Inferior parietal cortex (tissue), 1 donor: ENCODE results near the gene CLSTN2.

Source experiments
- DNase-seq: peaks from one replicate; pipeline ENCODE4 v3.0.0-alpha.2; 2016; ENCODE audit errors: extremely low spot score

Gene CLSTN2

GRCh38 chr3:140341817-140342403 is 406.9 kb downstream of the CLSTN2 start:
- no peak for DNase-seq

DNA sequence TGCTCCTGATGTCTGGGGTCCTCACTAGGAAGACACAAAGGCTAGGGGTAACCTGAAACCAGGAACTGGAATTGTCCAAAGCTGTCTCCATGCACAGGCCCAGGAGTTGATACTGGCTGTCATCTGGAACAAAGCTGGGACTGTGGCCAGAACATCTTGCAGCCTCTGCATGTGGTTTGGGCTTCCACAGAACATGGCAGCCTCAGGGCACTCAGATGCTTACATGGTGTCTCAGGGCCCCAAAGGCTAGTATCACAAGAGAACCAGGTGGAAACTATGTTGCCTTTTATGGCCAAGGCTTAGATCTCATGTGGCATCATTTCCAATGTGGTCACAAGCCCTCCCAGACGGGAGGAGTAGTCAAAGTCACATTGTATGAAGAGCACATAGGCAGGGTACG is 407.7 kb downstream of the CLSTN2 start:
- DNase-seq = no peak

- DNase-seq = no peak
Observed at GRCh38 chr3:140343211-140344081, 408.5 kb downstream of the CLSTN2 start.

- no peak for DNase-seq
Observed at GRCh38 chr3:140344082-140344454, 409.1 kb downstream of the CLSTN2 start.

- no peak for DNase-seq
Observed at GRCh38 chr3:140344601-140345205, 409.7 kb downstream of the CLSTN2 start.

GRCh38 chr3:140347151-140347550 is 412.2 kb downstream of the CLSTN2 start:
- DNase-seq = no peak

- DNase-seq = no peak
Observed at GRCh38 chr3:140349938-140350337, 415.0 kb downstream of the CLSTN2 start.

DNA sequence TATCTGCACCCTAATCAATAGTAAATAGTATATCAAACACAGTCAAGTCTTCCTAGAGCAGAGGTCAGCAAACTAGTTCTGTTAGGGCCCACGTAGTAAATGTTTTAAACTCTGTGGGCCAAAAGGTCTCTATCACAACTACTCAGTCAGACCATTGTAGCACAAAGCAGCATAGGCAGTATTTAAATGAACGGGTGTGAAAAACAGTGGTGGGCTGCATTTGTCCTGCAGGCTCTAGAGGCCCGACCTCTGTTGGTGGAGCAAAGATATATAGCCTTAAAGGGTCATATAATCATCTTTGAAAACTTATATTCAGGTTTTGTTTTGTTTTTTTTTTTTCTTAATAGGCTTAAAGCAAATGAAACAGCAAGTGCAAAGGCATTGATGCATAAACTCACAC is 416.5 kb downstream of the CLSTN2 start:
- no peak for DNase-seq

GRCh38 chr3:140355481-140355880 is 420.5 kb downstream of the CLSTN2 start:
- DNase-seq = no peak

DNA sequence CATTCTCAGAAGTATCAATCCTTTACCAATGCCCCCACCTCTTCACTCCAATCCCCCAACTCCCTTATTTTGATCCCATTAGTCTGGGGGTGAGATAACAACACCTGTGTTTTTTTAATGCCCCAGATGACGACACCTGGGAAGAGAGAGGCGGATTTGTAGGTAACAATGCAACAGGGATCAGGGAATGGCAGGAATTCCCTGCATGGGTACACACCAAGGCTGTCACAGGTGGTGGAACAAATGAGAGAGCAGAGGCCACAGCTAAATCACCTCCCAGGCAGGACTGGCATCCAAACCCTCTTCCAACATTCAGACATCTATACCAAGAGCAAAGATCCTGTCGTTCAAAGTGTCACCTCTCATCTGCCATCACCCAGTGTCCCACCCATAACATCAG is 423.7 kb downstream of the CLSTN2 start:
- DNase-seq = no peak

DNA sequence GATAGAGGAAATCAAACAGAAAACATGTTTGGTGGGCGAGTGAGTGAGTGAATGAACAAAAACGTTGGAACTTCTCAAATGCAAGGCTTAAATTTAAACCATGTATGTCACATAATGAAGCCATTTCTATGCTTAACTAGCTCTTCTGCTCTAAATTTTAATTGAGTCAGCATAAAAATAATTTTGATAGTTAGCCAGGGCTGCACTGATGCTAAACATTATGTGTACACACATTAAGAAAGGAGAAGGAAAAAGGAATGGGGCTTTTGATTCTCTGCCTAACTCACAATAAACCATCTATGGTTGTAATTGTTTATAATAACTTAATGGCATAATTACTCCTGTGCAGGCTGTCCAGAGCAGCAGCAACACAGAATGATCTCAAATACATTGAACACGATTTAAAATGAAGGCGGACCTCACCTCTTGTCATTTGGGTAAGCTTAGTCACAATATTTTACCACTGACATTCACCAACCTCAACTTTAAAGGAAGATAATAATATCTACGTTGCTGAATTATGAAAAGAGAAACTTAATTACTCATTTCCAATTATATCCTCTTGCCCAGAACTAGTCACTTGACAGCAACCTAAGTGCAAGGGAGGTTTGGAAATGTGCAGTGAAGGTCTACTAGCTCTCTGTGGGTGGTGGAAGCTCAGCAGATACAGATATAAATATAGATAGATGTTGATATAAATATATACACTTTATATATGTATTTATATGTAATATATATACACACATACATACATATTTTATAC is 424.4 kb downstream of the CLSTN2 start:
- no peak for DNase-seq

GRCh38 chr3:140360332-140360731 is 425.3 kb downstream of the CLSTN2 start:
- DNase-seq = no peak

GRCh38 chr3:140363801-140364200 is 428.8 kb downstream of the CLSTN2 start:
- DNase-seq = no peak

DNA sequence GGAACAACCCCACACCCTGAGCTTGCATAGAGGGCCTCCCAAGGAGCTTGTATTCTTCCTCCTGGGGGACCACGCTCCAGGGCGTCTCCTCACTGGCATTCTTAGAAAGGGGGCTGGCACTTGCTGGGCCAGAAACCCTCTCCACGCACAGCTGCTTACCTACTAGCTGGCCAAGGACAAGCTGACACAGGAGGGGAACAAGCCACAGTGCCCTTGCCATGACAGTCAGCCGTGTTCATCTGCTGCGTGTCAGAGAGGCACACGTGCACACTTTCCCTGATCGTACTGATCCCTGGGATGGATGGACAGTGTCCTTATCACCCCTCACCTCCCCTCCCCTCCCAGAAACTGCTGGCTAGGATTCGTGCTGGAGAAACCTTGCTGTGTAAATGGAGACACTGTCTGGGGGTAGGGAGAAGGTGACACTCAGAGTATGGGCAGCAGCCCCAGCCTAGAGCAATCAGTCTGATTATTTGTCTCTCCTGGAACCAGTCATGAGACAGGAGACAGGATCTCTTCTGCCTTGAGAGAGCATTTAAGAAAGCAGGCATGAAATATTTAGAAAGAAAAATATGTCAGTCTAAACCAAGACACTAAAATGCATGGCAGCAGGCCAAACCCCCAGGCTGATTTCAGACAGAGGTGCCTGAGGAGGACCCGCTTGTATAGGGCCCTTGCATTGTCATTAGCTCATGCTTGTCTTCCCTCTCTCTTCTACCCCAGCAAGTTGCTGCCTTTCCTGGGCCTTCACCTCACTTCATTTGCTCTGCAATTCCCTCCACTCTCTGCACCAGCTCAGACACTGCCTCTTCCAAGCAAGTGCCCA is 431.1 kb downstream of the CLSTN2 start:
- DNase-seq = no peak

- DNase-seq = no peak
Observed at GRCh38 chr3:140368223-140368811, 433.3 kb downstream of the CLSTN2 start.

DNA sequence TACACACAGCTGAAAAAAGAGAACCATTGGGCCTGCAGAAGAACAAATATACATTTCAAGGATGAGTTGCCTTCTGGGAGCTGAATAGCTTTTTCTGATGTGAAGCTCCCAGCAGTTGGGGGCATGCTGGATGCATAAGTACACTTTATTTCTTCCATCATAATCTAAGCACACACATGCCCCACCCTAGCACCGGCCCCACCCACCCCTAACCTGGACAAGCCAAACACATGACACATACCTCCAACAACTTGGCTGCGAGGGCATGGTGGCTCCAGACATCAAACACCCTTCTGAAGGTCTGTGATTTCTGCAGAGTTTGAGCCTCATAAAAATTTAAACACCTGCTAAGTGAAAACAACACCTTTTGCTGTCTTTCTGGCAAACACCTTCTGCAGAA is 435.7 kb downstream of the CLSTN2 start:
- DNase-seq = no peak

GRCh38 chr3:140373234-140373633 is 438.2 kb downstream of the CLSTN2 start:
- no peak for DNase-seq

- no peak for DNase-seq
Observed at GRCh38 chr3:140375002-140375401, 440.0 kb downstream of the CLSTN2 start.

DNA sequence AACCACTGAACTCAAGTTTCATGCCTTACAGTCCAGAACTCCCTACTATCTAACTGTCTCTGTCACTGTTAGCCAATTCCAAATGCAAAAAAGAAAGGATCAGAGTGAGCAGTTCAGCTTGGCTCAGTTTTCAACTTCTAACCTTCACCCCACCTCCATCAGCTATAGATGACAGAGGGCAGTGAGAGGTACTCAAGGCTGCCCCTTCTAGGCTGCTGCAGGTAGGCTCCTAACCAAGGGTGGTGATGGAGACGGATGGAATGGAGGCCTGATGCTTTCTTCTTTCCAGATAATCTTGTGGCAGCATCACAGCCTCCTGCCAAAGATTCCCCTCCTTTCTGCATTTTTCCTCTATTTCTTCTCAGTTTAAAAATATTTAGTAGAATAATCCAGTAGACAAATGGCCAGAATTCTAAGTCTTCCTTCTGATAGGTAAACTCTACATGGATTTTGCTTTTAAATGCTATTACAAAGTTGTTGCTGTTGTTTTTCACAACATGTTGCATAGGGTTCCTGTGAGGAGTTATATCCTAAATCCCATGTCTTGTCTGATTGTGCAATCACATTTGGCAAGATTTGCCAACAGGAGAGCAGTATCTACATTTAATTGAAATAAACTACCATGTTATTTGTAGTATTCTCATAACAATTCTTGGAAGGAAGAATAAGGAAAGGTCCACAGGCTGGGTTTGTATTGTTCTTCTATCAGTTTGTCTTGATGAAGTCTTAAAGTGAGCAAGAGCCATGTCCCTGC is 441.3 kb downstream of the CLSTN2 start:
- no peak for DNase-seq

GRCh38 chr3:140377644-140378043 is 442.7 kb downstream of the CLSTN2 start:
- no peak for DNase-seq
